Activated CD4-positive, alpha-beta T cell treated with anti-CD3 and anti-CD28 coated beads for 1 hour (primary cell): ENCODE results near the gene ESR2.
"Not testable (repeated sequence)": the region's sequence is repeated elsewhere in the genome, so short reads cannot be mapped to it uniquely, and the experiment has no call there.

Experiments used
- DNase-seq: peaks from one replicate; pipeline ENCODE4 v3.0.0-alpha.2; 2020

The ESR2 gene

GRCh38 chr14:64196056-64196455 lies 98.1 kb downstream of the ESR2 start:
- no peak for DNase-seq

- no peak for DNase-seq
These were observed 99.0 kb downstream of the ESR2 start for GRCh38 chr14:64195199-64195598.

- DNase-seq: no peak
These were observed 99.8 kb downstream of the ESR2 start for GRCh38 chr14:64194404-64194803.

GRCh38 chr14:64193821-64194220 lies 100.3 kb downstream of the ESR2 start:
- DNase-seq: no peak

GRCh38 chr14:64191756-64192155 lies 102.4 kb downstream of the ESR2 start:
- no peak for DNase-seq

- DNase-seq: no peak
These were observed 103.1 kb downstream of the ESR2 start for GRCh38 chr14:64190974-64191502.

GRCh38 chr14:64187331-64187730 lies 106.8 kb downstream of the ESR2 start:
- no peak for DNase-seq

GRCh38 chr14:64186231-64187129 lies 107.7 kb downstream of the ESR2 start:
- DNase-seq: no peak

GRCh38 chr14:64185184-64185583 lies 109.0 kb downstream of the ESR2 start:
- DNase-seq: no peak

GRCh38 chr14:64184103-64184729 lies 110.0 kb downstream of the ESR2 start:
- no peak for DNase-seq

GRCh38 chr14:64182908-64183307 lies 111.3 kb downstream of the ESR2 start:
- not testable (repeated sequence) for DNase-seq

- no peak for DNase-seq
These were observed 115.4 kb downstream of the ESR2 start for GRCh38 chr14:64178814-64179213.

GRCh38 chr14:64176330-64176729 lies 117.8 kb downstream of the ESR2 start:
- no peak for DNase-seq

GRCh38 chr14:64174922-64175782 lies 119.0 kb downstream of the ESR2 start:
- no peak for DNase-seq

GRCh38 chr14:64170181-64170580 lies 124.0 kb downstream of the ESR2 start:
- DNase-seq: no peak

- DNase-seq: no peak
These were observed 134.6 kb downstream of the ESR2 start for GRCh38 chr14:64159588-64159987.

- DNase-seq: no peak
These were observed 135.6 kb downstream of the ESR2 start for GRCh38 chr14:64158608-64159007.

- DNase-seq: no peak
These were observed 144.2 kb downstream of the ESR2 start for GRCh38 chr14:64149921-64150320.

GRCh38 chr14:64147126-64147790 lies 146.9 kb downstream of the ESR2 start:
- no peak for DNase-seq

- no peak for DNase-seq
These were observed 156.4 kb downstream of the ESR2 start for GRCh38 chr14:64137657-64138290.

- no peak for DNase-seq
These were observed 167.6 kb downstream of the ESR2 start for GRCh38 chr14:64126548-64126947.

- no peak for DNase-seq
These were observed 168.9 kb downstream of the ESR2 start for GRCh38 chr14:64125270-64125669.
